Loucy (cell line): Measurements from ENCODE around the gene KDM4B.

ENCODE experiments used
- H2AFZ ChIP-seq: fragments of 200-600 bp; sonication (generic); 2 replicates; pipeline ENCODE4 v1.6.0; 2016; ENCODE audit warnings: antibody characterized with exemption, mild to moderate bottlenecking, low read length, moderate library complexity
- H3F3A ChIP-seq: fragments of 200-600 bp; 2 replicates; pipeline ENCODE4 v1.6.0; 2016; ENCODE audit warnings: antibody characterized with exemption, low read depth, mild to moderate bottlenecking
- H3K27me3 ChIP-seq: fragments of 200-600 bp; sonication (generic); 2 replicates; pipeline ENCODE4 v1.6.1; 2014; ENCODE audit warnings: low read length, mild to moderate bottlenecking; ENCODE audit not compliant: insufficient read depth, poor library complexity, severe bottlenecking
- H3K36me3 ChIP-seq: fragments of 200-600 bp; sonication (generic); 2 replicates; pipeline ENCODE4 v1.6.1; 2016; ENCODE audit warnings: low read length; ENCODE audit not compliant: insufficient read depth
- H3K4me1 ChIP-seq: fragments of 200-600 bp; sonication (generic); 2 replicates; pipeline ENCODE4 v1.5.1; 2014; ENCODE audit warnings: low read length, mild to moderate bottlenecking; ENCODE audit not compliant: insufficient read depth, poor library complexity, severe bottlenecking
- H3K4me2 ChIP-seq: fragments of 200-600 bp; sonication (generic); 2 replicates; pipeline ENCODE4 v1.6.0; 2014; ENCODE audit warnings: antibody characterized with exemption, low read length, low read depth, mild to moderate bottlenecking; ENCODE audit not compliant: poor library complexity, severe bottlenecking
- H3K4me3 ChIP-seq: fragments of 200-600 bp; sonication (generic); 2 replicates; pipeline ENCODE4 v1.5.1; 2014; ENCODE audit warnings: low read length, mild to moderate bottlenecking, mixed read lengths; ENCODE audit not compliant: poor library complexity, severe bottlenecking
- H3K79me2 ChIP-seq: fragments of 200-600 bp; sonication (generic); 2 replicates; pipeline ENCODE4 v1.6.1; 2014; ENCODE audit warnings: low read length; ENCODE audit not compliant: insufficient read depth
- H3K9ac ChIP-seq: fragments of 200-600 bp; sonication (generic); 2 replicates; pipeline ENCODE4 v1.6.0; 2014; ENCODE audit warnings: mild to moderate bottlenecking, low read depth, low read length, moderate library complexity; ENCODE audit not compliant: poor library complexity, severe bottlenecking
- H3K9me2 ChIP-seq: fragments of 200-600 bp; sonication (generic); replicated peaks from 2 replicates; pipeline ENCODE4 v1.6.1; 2016; ENCODE audit warnings: low read depth, low read length, mixed read lengths
- H3K9me3 ChIP-seq: fragments of 200-600 bp; sonication (generic); 2 replicates; pipeline ENCODE4 v1.6.1; 2014; ENCODE audit warnings: mild to moderate bottlenecking, antibody characterized with exemption, low read length, low read depth; ENCODE audit not compliant: insufficient read depth
- H4K20me1 ChIP-seq: fragments of 200-600 bp; sonication (generic); 2 replicates; pipeline ENCODE4 v1.6.0; 2014; ENCODE audit warnings: antibody characterized with exemption, low read length, mild to moderate bottlenecking; ENCODE audit not compliant: insufficient read depth, poor library complexity, severe bottlenecking
- CTCF ChIP-seq: fragments of 200-600 bp; sonication (generic); conservative IDR thresholded peaks from 2 replicates; pipeline ENCODE4 v1.5.1; 2014; ENCODE audit warnings: mild to moderate bottlenecking, antibody characterized with exemption, low read length
- EZH2phosphoT487 ChIP-seq: fragments of 200-600 bp; IDR thresholded peaks from 2 replicates; pipeline ENCODE4 v1.6.1; 2018; ENCODE audit warnings: antibody characterized with exemption, mild to moderate bottlenecking, moderate library complexity, borderline replicate concordance

KDM4B gene

GRCh38 chr19:5018224-5019015 lies 49.5 kb downstream of the KDM4B start:
- H3K4me1 ChIP-seq = no peaks in the 10 kb centered on the region
- H3K9me3 ChIP-seq = no peaks in the 10 kb centered on the region
- no peak for TF ChIP-seq CTCF
- no peak for TF ChIP-seq EZH2phosphoT487
- no peak overlapping the region for H3K4me2 ChIP-seq
- no peak overlapping the region for H2AFZ ChIP-seq
- no peak overlapping the region for H3K9ac ChIP-seq
- peaks cover 35% of the 10 kb centered on the region for H4K20me1 ChIP-seq
- H3K36me3 ChIP-seq = peaks cover 52% of the 10 kb centered on the region; the same call in 1 of the 2 replicates
- no peaks in the 10 kb centered on the region for H3F3A ChIP-seq
- no peaks in the 10 kb centered on the region for H3K9me2 ChIP-seq
- peaks cover 67% of the 10 kb centered on the region; the same call in 1 of the 2 replicates for H3K79me2 ChIP-seq
- H3K4me3 ChIP-seq = no peak overlapping the region
- H3K27me3 ChIP-seq = no peaks in the 10 kb centered on the region

GRCh38 chr19:5020368-5020767 lies 51.5 kb downstream of the KDM4B start:
- Histone ChIP-seq H3K4me3 (no peak overlapping the region), H3F3A (no peaks in the 10 kb centered on the region), H2AFZ (no peak overlapping the region), H3K9me2 (no peaks in the 10 kb centered on the region), H3K4me2 (no peak overlapping the region), H3K9ac (no peak overlapping the region), H3K9me3 (no peaks in the 10 kb centered on the region), H3K27me3 (no peaks in the 10 kb centered on the region), H3K36me3 (peaks cover 52% of the 10 kb centered on the region; the same call in 1 of the 2 replicates), H4K20me1 (peaks cover 37% of the 10 kb centered on the region), H3K79me2 (peaks cover 70% of the 10 kb centered on the region; the same call in 1 of the 2 replicates), H3K4me1 (no peaks in the 10 kb centered on the region)
- no peak for TF ChIP-seq EZH2phosphoT487
- TF ChIP-seq CTCF = no peak

- Histone ChIP-seq H3K79me2 (peaks cover 63% of the 10 kb centered on the region; the same call in 1 of the 2 replicates), H3K27me3 (no peaks in the 10 kb centered on the region), H3K9ac (no peak overlapping the region), H3K9me2 (no peaks in the 10 kb centered on the region), H3K36me3 (peaks cover 49% of the 10 kb centered on the region; the same call in 1 of the 2 replicates), H3K4me2 (no peak overlapping the region), H3F3A (no peaks in the 10 kb centered on the region), H3K9me3 (no peaks in the 10 kb centered on the region), H3K4me3 (no peak overlapping the region), H4K20me1 (peaks cover 33% of the 10 kb centered on the region), H3K4me1 (no peaks in the 10 kb centered on the region), H2AFZ (no peak overlapping the region)
- TF ChIP-seq CTCF = no peak
- TF ChIP-seq EZH2phosphoT487 = no peak
Measured at GRCh38 chr19:5021046-5021445, 52.1 kb downstream of the KDM4B start.
